Measurements from ENCODE around the gene MNAT1.

GRCh38 chr14:60710494-60710893 is 24.1 kb upstream of the MNAT1 start:
- no peak for TF ChIP-seq CTCF (tag by site-specific recombination; IDR thresholded peaks at IDR 0.05)
- no peak for TF ChIP-seq ZNF184 (tag by site-specific recombination; IDR thresholded peaks at IDR 0.05)
- TF ChIP-seq REST (tag by site-specific recombination; IDR thresholded peaks at IDR 0.05): no peak
- TF ChIP-seq PRDM10 (tag by site-specific recombination; IDR thresholded peaks at IDR 0.05): no peak
- no peak for TF ChIP-seq ZNF280D (tag by site-specific recombination; IDR thresholded peaks at IDR 0.05)

All from HEK293 (cell line).